ENCODE measurements around the gene TNFSF15.

TNFSF15 gene

DNA sequence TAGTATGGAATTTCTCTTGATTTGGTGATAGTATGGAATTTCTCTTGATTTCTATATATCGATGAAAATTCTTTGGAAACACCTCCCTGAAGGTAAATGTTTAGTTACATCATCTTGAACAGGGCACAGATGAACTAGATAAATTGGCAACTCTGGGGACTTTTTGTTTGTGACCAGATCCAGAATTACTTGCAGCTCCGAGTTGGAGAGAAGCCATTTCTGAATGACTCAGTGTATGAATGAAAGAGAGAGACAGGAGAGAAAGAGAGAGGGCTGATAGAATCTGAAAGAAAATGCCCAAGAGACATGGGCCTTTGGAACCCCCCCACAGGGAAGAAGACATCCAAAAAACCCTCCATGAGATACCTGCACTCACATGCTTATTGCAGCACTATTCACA lies 14.1 kb downstream of the TNFSF15 start:
- no peak for DNase-seq (ENCODE audit: extremely low spot score)
- TF ChIP-seq ELF4 (IDR thresholded peaks at IDR 0.05), result no peak
- TF ChIP-seq SP1 (IDR thresholded peaks at IDR 0.05), result no peak
- no peak for TF ChIP-seq FOXK2 (IDR thresholded peaks at IDR 0.05)
- TF ChIP-seq, protein P1, sequence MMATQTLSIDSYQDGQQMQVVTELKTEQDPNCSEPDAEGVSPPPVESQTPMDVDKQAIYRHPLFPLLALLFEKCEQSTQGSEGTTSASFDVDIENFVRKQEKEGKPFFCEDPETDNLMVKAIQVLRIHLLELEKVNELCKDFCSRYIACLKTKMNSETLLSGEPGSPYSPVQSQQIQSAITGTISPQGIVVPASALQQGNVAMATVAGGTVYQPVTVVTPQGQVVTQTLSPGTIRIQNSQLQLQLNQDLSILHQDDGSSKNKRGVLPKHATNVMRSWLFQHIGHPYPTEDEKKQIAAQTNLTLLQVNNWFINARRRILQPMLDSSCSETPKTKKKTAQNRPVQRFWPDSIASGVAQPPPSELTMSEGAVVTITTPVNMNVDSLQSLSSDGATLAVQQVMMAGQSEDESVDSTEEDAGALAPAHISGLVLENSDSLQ (IDR thresholded peaks at IDR 0.05), result no peak
- TF ChIP-seq CTBP1 (IDR thresholded peaks at IDR 0.05; ENCODE audit: borderline replicate concordance), result no peak
- CTCF ChIA-PET, result no interaction called here
- POLR2A ChIA-PET, result no interaction called here

DNA sequence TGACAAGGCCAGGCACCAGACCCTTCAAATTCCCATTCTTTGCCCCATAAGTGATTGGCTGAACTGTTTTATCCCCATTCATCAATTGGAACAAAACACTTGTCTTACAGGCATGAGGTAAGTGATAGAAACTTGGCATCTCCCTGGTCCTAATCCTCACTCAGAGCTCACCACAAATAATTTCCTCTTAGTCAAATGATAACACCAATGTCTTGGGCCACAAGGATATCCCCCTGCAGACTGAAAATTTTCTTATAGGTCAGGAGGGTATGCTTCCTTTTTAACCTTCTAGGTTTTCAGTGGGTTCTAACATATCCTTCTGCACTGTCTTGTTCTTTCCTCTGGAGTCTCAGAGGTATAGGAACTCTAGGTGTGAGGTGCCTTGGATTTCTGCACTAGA lies 14.5 kb downstream of the TNFSF15 start:
- CTCF ChIA-PET, result no interaction called here
- POLR2A ChIA-PET, result no interaction called here
- DNase-seq (ENCODE audit: extremely low spot score), result no peak
- TF ChIP-seq FOXK2 (IDR thresholded peaks at IDR 0.05) (no peak), BHLHE40 (IDR thresholded peaks at IDR 0.05; ENCODE audit: borderline replicate concordance) (no peak), CTBP1 (IDR thresholded peaks at IDR 0.05; ENCODE audit: borderline replicate concordance) (no peak), SUZ12 (IDR thresholded peaks at IDR 0.05) (no peak), FOXM1 (IDR thresholded peaks at IDR 0.05; ENCODE audit: borderline replicate concordance) (no peak), ZNF384 (IDR thresholded peaks at IDR 0.05) (no peak), LEF1 (IDR thresholded peaks at IDR 0.05; ENCODE audit: borderline replicate concordance) (no peak), HDGF (IDR thresholded peaks at IDR 0.05; ENCODE audit: borderline replicate concordance) (no peak), ELF4 (IDR thresholded peaks at IDR 0.05) (no peak), L3MBTL2 (conservative IDR thresholded peaks at IDR 0.05) (no peak), SP1 (IDR thresholded peaks at IDR 0.05) (no peak), ARNT (IDR thresholded peaks at IDR 0.05) (no peak), FOXA1 (IDR thresholded peaks at IDR 0.05) (no peak), NFRKB (IDR thresholded peaks at IDR 0.05) (no peak), TARDBP (IDR thresholded peaks at IDR 0.05) (no peak)
- TF ChIP-seq, protein P1 (IDR thresholded peaks at IDR 0.05), result no peak

DNA sequence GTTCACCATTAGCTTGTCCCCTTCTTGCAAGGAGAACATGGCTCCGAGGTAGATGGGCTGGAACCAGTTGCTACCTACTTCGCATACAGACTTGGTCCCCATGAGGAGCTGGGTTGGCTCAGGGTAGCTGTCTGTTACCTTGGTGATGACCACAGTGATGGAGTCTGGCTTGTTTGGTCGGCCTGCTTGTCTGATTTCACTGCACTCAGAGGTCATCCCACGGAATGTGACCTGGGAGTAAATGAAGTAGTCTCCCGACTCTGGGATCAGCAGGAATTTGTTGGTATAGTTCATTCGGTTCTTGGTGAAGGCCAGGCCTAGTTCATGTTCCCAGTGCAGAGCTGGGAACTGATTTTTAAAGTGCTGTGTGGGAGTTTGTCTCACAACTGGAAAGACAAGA lies 15.3 kb downstream of the TNFSF15 start:
- TF ChIP-seq ZNF384 (IDR thresholded peaks at IDR 0.05) (no peak), LEF1 (IDR thresholded peaks at IDR 0.05; ENCODE audit: borderline replicate concordance) (no peak), BHLHE40 (IDR thresholded peaks at IDR 0.05; ENCODE audit: borderline replicate concordance) (no peak), SP1 (IDR thresholded peaks at IDR 0.05) (no peak), TARDBP (IDR thresholded peaks at IDR 0.05) (no peak), FOXM1 (IDR thresholded peaks at IDR 0.05; ENCODE audit: borderline replicate concordance) (no peak), CTBP1 (IDR thresholded peaks at IDR 0.05; ENCODE audit: borderline replicate concordance) (no peak)
- CTCF ChIA-PET, result no interaction called here
- DNase-seq (ENCODE audit: extremely low spot score), result no peak
- POLR2A ChIA-PET, result no interaction called here

DNA sequence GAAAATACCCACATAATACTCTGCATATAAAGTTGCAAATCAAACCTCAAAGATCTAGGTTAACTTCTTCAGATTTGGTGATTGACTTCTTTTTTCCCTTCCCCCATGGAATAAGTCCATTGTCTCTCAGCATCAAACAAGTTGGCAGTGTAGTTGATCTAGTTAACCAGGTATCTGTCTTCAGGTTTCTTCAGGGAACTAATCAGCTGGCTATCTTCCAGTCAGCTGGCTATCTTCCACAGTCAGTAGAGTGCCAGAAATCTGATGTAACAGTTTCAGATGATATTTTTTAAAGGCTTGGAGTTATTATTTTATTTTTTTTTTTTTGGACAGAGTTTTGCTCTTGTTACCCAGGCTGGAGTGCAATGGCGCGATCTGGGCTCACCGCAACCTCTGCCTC lies 16.8 kb downstream of the TNFSF15 start:
- no peak for DNase-seq (ENCODE audit: extremely low spot score)
- CTCF ChIA-PET, result no interaction called here
- POLR2A ChIA-PET, result no interaction called here
- TF ChIP-seq ARNT (IDR thresholded peaks at IDR 0.05), result no peak
- no peak for TF ChIP-seq FOXA1 (IDR thresholded peaks at IDR 0.05)
- no peak for TF ChIP-seq NFRKB (IDR thresholded peaks at IDR 0.05)
- TF ChIP-seq, protein P1 (IDR thresholded peaks at IDR 0.05), result no peak

DNA sequence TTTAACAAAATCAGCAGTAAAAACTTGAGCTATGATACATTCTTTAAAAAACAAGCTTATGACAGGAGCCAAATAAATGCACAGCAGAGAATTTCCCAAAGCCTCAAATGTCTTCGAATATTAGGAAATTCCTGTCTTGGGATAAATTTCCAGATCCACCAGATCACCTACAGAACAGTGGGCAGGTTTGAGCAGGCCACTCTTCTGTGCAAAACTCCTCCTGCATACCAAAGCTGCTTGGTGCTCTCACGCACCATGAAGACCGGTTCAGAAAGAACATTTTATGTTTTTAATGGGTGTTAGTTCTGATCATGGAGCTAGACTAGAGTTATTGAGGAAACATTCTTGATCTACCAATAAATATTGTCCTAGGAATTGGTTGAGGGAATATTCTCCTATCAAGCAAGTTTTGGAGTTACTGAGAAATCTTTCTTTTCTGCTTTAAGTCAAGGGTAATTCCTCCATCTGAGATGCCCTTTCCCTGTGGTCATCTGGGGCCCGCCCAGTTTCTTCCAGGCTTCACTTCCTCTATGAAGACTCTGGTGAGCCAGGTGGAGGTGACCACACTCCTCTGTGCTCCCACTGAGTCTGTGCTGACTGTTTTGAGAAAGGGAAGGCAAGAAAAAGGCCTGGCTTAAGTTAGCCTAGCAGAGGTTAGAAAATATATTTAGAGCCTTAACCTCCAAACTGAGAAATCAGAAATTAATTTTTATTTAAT lies 17.9 kb downstream of the TNFSF15 start:
- ChIA-PET POLR2A (no interaction called here), CTCF (no interaction called here)
- no peak for TF ChIP-seq HDGF (IDR thresholded peaks at IDR 0.05; ENCODE audit: borderline replicate concordance)
- no peak for TF ChIP-seq SUZ12 (IDR thresholded peaks at IDR 0.05)
- TF ChIP-seq LEF1 (IDR thresholded peaks at IDR 0.05; ENCODE audit: borderline replicate concordance), result no peak
- TF ChIP-seq BHLHE40 (IDR thresholded peaks at IDR 0.05; ENCODE audit: borderline replicate concordance), result no peak
- no peak for TF ChIP-seq TARDBP (IDR thresholded peaks at IDR 0.05)
- TF ChIP-seq NFRKB (IDR thresholded peaks at IDR 0.05), result no peak
- no peak for TF ChIP-seq ELF4 (IDR thresholded peaks at IDR 0.05)
- no peak for TF ChIP-seq FOXA1 (IDR thresholded peaks at IDR 0.05)
- no peak for TF ChIP-seq CTBP1 (IDR thresholded peaks at IDR 0.05; ENCODE audit: borderline replicate concordance)
- TF ChIP-seq ARNT (IDR thresholded peaks at IDR 0.05), result no peak
- no peak for DNase-seq (ENCODE audit: extremely low spot score)

DNA sequence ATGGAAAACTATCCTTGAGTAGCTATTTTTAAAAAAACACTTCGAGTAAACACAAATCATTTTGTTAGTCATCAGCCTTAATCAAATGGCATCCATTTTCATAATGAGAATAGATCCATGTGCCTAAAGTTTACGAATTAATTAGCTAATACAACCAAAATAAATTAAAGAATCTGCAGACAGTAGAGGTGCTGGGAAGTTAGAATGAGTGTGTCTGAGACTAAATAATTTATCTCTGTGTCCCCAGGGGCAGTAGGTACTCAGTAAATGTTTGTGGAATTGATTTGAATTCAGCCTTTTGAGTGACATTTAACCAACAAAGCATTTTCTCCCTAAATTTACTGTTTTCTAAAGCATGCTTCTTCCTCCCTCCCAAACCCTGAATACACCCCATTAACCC lies 18.6 kb downstream of the TNFSF15 start:
- POLR2A ChIA-PET, result no interaction called here
- no peak for DNase-seq (ENCODE audit: extremely low spot score)
- CTCF ChIA-PET, result interaction anchor here (1.0 kb wide), 1 partner anchor 167 kb away, joined by 3 read pairs; no protein-coding TSS in a partner anchor
- no peak for TF ChIP-seq FOXM1 (IDR thresholded peaks at IDR 0.05; ENCODE audit: borderline replicate concordance)
- no peak for TF ChIP-seq FOXK2 (IDR thresholded peaks at IDR 0.05)
- no peak for TF ChIP-seq L3MBTL2 (conservative IDR thresholded peaks at IDR 0.05)
- TF ChIP-seq SP1 (IDR thresholded peaks at IDR 0.05), result no peak
- TF ChIP-seq ZNF384 (IDR thresholded peaks at IDR 0.05), result no peak
- no peak for TF ChIP-seq NFRKB (IDR thresholded peaks at IDR 0.05)
- no peak for TF ChIP-seq HDGF (IDR thresholded peaks at IDR 0.05; ENCODE audit: borderline replicate concordance)
- TF ChIP-seq BHLHE40 (IDR thresholded peaks at IDR 0.05; ENCODE audit: borderline replicate concordance), result no peak
- no peak for TF ChIP-seq TARDBP (IDR thresholded peaks at IDR 0.05)
- no peak for TF ChIP-seq SUZ12 (IDR thresholded peaks at IDR 0.05)
- TF ChIP-seq FOXA1 (IDR thresholded peaks at IDR 0.05), result no peak
- no peak for TF ChIP-seq CTBP1 (IDR thresholded peaks at IDR 0.05; ENCODE audit: borderline replicate concordance)
- TF ChIP-seq, protein P1 (IDR thresholded peaks at IDR 0.05), result no peak
- TF ChIP-seq ELF4 (IDR thresholded peaks at IDR 0.05), result no peak
- no peak for TF ChIP-seq LEF1 (IDR thresholded peaks at IDR 0.05; ENCODE audit: borderline replicate concordance)
- no peak for TF ChIP-seq ARNT (IDR thresholded peaks at IDR 0.05)
